ES-I3 (cell line): Measurements from ENCODE around the gene NAP1L1.

ENCODE experiments used
- H3K36me3 ChIP-seq: 2 replicates; pipeline ENCODE4 v1.6.1; 2013; ENCODE audit warnings: mild to moderate bottlenecking, low read length, control low read depth, moderate library complexity; ENCODE audit not compliant: insufficient read depth
- H3K4me1 ChIP-seq: 2 replicates; pipeline ENCODE4 v1.6.1; 2013; ENCODE audit warnings: mild to moderate bottlenecking, control low read depth, low read length; ENCODE audit not compliant: insufficient read depth
- H3K9ac ChIP-seq: 2 replicates; pipeline ENCODE4 v1.6.1; 2013; ENCODE audit warnings: low read depth, mild to moderate bottlenecking, low read length, moderate library complexity
- H3K9me3 ChIP-seq: 2 replicates; pipeline ENCODE4 v1.6.1; 2013; ENCODE audit warnings: mild to moderate bottlenecking, low read length, moderate library complexity; ENCODE audit not compliant: control insufficient read depth, insufficient read depth

The NAP1L1 gene

DNA sequence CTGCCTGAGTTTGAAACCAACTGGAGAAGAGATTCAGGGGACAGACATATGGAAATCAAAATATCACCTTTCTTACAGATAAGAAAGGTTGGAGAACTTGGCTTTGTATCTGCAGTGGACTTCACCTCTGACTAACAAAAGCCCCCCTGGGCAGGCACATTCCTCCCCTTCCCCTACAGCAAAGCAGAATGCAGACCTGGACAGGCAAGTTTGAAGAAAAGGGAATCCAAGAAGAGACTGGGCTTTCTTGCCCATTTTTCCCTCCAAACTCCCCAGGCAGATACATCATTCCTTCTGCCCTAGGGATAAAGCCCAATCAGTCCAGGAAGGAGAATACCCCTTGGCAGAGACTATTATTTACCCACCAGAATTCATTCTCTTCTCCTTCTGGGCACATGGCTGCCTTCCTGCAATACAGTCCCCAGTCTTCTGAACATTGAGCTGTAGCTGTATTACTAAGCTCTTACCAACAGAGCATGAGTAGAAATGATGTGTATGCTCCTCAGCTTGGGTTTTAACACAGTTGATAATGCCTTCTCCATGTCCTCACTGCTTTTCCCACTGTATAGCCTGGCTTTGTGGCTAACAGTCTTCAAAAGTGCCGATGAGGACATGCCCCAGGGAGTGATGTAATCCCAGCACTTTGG lies 17.4 kb upstream of the NAP1L1 start:
- Histone ChIP-seq H3K9me3 (no peaks in the 10 kb centered on the region), H3K4me1 (peaks cover 22% of the 10 kb centered on the region), H3K36me3 (no peaks in the 10 kb centered on the region), H3K9ac (no peak overlapping the region)

DNA sequence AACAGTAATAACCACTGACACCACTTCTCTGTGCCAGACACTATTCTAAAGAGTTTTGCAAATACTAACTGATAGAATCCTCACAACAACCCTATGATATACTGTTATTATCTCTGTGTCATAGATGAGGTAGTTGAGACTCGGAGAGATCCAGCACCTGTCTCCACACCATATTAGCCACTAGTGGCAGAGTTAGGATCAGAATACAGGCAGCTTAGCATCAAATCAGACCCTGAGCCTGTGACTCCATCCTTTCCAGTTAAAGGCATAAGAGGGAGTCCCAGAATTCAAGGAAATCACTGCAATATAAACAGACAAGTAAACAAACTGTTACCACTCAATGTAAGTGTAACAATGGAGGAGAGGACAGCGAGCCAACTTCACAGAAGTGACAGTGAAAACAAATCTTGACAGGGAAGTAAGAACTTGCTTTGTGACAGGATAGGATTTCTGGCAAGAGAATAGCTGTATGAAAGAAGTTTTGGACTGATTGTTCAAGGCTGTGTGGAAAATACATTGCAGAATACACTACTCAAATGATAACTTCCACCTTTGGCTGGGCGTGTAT lies 11.7 kb upstream of the NAP1L1 start:
- H3K36me3 ChIP-seq: no peaks in the 10 kb centered on the region

GRCh38 chr12:76094754-76095153 lies 10.3 kb upstream of the NAP1L1 start:
- Histone ChIP-seq H3K4me1 (no peaks in the 10 kb centered on the region), H3K9ac (no peak overlapping the region), H3K36me3 (no peaks in the 10 kb centered on the region), H3K9me3 (no peaks in the 10 kb centered on the region)

More for the DNA sequence above, 11.7 kb upstream of the NAP1L1 start:
- Histone ChIP-seq H3K9me3 (no peaks in the 10 kb centered on the region), H3K9ac (no peak overlapping the region), H3K4me1 (0 out of 2 replicates have a peak, but pooled peaks cover under 1% of the 10 kb centered on the region)

DNA sequence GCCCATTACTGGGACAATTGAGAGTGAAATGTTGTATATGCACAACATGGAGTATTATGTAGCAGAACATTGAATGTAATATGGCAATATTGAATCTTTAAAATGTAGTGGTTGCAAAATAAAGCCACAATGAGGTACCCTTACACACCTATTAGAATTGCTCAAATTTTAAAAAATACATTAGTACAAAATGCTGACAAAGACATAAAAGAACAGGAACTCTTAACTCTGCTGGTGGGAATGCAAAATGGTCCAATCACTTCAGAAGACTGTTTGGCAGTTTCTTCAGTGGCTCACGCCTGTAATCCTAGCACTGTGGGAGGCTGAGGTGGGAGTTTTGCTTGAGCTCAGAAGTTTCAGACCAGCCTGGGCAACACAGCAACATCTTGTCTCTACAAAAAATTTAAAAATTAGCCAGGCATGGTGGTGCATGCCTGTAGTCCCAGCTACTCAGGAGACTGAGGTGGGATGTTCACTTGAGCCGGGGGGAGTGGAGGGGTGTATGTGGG lies 6.8 kb upstream of the NAP1L1 start:
- Histone ChIP-seq H3K9me3 (no peaks in the 10 kb centered on the region), H3K9ac (no peak overlapping the region), H3K4me1 (no peaks in the 10 kb centered on the region), H3K36me3 (no peaks in the 10 kb centered on the region)

GRCh38 chr12:76085520-76085868 lies 1.0 kb upstream of the NAP1L1 start:
- H3K4me1 ChIP-seq: peaks cover 6% of the 10 kb centered on the region; the same call in 1 of the 2 replicates
- 0 out of 2 replicates have a peak, but pooled peaks cover 1% of the 10 kb centered on the region for H3K36me3 ChIP-seq
- H3K9ac ChIP-seq: peak overlapping the region; percentile 93
- no peaks in the 10 kb centered on the region for H3K9me3 ChIP-seq

DNA sequence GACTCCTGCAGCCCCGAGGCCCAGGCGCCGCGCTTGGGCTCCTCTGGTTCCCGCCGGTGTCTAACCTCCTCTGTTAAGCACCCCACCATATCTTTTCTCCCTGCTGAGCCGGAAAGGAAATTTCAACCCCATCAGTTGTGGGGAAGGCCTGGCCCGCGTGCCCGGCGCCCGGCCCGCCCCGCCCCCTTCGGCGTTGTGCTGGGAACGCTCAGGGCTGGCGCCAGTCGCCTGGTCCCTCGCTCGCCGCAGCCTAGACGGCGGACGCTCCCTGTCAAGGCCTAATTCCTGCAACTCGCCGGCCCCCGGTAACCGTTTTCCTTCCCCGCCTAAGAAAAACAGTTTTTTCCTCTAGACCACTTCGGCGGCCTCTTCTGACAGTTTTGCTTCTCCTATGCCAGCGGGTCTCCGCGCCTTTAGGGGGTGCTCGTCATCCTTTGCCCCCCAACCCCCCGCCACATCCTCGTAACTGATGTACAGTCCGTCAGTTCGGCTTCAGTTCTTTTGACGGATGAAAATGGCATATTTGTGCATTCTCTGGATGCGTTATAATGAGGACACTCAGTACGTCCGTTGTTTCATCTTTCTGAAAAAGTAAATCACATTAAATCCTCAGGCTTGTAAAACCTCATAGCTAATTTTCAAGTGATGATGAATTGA lies 506 bp upstream of the NAP1L1 start:
- H3K4me1 ChIP-seq: peaks cover 11% of the 10 kb centered on the region; the same call in 1 of the 2 replicates
- H3K9me3 ChIP-seq: no peaks in the 10 kb centered on the region
- H3K9ac ChIP-seq: peak overlapping the region; percentile 93; the same call in 1 of the 2 replicates
- peaks cover 6% of the 10 kb centered on the region; the same call in 1 of the 2 replicates for H3K36me3 ChIP-seq

DNA sequence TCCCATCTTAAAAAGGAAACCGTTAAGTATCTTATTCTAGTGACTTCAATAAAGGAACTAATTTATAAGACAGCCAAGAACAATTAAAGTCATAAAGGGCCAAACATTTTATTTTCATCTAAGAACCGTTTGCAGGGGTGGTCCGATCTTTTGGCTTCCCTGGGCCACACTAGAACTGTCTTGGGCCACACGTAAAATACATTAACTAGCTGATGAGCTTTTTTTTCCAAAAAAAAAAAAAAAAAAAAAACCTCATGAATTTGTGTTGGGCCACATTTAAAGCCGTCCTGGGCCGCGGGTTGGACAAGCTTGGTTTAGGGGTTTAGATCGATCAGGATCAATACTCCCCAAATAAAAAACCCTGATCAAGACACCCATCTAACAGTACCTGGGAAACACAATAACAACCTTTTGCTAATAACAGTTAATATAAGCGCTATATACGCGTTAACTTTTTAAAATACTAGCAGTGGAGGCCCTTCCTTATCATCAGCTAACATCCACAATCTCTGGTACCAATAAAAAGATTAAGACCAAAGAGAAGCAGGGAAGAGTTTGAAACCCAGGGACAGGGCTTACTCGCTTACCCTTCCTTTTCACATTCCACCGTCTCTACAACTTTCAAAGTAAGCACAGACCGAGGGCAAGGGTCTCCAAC lies 1.1 kb downstream of the NAP1L1 start:
- Histone ChIP-seq H3K9ac (peak overlapping the region; percentile 93), H3K9me3 (no peaks in the 10 kb centered on the region), H3K36me3 (peaks cover 10% of the 10 kb centered on the region), H3K4me1 (peaks cover 12% of the 10 kb centered on the region; the same call in 1 of the 2 replicates)

- H3K4me1 ChIP-seq: peaks cover 12% of the 10 kb centered on the region; the same call in 1 of the 2 replicates
Observed at GRCh38 chr12:76081909-76082308, 2.6 kb downstream of the NAP1L1 start.

DNA sequence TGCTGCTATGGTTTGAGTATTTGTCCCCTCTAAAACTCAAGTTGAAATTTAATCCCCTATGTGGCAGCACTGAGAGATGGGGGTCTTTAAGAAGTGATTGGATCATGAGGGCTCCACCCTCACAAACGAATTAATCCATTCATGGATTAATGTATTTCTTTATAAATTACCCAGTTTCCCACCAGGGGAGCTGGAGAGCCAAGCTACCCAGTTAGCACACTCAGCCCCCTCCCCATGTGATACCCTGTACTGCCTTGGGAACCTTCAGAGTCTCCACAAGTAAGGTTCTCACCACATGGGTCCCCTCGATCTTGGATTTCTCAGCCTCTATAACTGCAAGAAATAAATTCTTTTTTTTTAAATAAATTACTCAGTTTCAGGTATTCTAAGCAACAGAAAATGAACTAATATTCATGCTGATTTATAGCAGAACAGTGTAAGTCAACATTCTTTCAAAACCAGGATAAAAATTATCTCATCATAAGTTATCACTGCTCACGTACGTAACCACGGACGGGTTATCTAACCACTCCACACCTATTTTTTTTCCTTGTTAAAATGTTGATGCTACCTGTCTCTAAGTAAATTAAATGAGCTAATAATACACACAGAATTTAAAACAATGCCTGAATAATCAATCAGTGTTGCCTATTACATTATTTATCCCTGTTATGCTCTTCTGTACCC lies 3.6 kb downstream of the NAP1L1 start:
- Histone ChIP-seq H3K4me1 (peaks cover 12% of the 10 kb centered on the region; the same call in 1 of the 2 replicates), H3K36me3 (peaks cover 10% of the 10 kb centered on the region), H3K9me3 (no peaks in the 10 kb centered on the region), H3K9ac (no peak overlapping the region)

More at GRCh38 chr12:76081909-76082308, 2.6 kb downstream of the NAP1L1 start:
- Histone ChIP-seq H3K9me3 (no peaks in the 10 kb centered on the region), H3K9ac (peak overlapping the region; percentile 93; the same call in 1 of the 2 replicates), H3K36me3 (peaks cover 10% of the 10 kb centered on the region)

DNA sequence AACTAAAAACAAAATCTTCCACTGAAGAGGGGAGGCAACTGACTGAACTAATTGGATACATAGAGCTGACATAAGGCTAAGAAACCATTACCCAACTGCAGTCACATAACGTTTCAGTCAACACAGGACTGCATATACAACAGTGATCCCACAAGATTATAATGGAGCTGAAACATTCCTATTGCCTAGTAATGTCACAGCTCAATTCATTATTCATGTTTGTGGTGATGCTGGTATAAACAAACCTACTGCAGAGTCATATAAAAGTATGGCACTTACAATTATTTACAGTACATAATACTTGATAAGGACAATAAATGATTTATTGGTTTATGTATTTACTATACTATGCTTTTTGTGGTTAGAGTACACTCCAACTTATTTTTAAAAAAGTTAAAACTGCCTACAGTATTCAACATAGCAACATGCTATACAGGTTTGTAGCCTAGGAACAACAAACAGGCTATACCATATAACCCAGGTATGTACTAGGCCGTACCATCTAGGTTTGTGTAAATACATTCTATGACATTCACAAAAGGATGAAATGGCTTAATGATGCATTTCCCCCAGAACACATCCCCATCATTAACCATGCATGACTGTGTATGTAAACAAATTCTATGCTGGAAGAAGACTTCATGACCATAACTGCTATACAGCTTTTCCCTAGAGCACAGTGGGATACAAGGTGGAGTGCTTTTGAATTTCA lies 4.3 kb downstream of the NAP1L1 start:
- Histone ChIP-seq H3K4me1 (peaks cover 12% of the 10 kb centered on the region; the same call in 1 of the 2 replicates), H3K36me3 (peaks cover 10% of the 10 kb centered on the region), H3K9ac (no peak overlapping the region)

DNA sequence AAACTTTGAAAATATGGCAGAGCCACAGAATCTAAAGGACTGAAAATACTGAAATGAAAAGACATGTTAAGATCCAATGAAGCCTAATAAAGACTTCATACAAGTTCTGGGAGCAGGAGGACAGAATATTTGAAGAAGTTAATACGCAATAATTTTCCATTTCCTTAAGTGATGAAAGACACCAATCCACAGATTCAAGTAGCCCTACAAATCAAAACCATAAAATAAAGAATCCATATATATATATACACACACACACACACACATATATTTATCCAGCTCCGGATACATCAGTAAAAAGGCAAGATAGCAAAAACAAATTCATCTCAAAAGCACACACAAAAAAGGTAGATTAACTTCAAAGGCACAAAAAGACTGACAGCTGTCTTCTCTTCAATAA lies 5.7 kb downstream of the NAP1L1 start:
- Histone ChIP-seq H3K9ac (no peak overlapping the region), H3K4me1 (peaks cover 12% of the 10 kb centered on the region; the same call in 1 of the 2 replicates), H3K9me3 (no peaks in the 10 kb centered on the region), H3K36me3 (peaks cover 10% of the 10 kb centered on the region)

More for the DNA sequence above, 4.3 kb downstream of the NAP1L1 start:
- H3K9me3 ChIP-seq: no peaks in the 10 kb centered on the region

- Histone ChIP-seq H3K36me3 (peaks cover 16% of the 10 kb centered on the region), H3K4me1 (peaks cover 6% of the 10 kb centered on the region), H3K9ac (no peak overlapping the region), H3K9me3 (no peaks in the 10 kb centered on the region)
Observed at GRCh38 chr12:76075448-76075847, 9.0 kb downstream of the NAP1L1 start.

- Histone ChIP-seq H3K36me3 (peaks cover 11% of the 10 kb centered on the region), H3K9me3 (no peaks in the 10 kb centered on the region), H3K9ac (no peak overlapping the region), H3K4me1 (no peaks in the 10 kb centered on the region; the same call in 1 of the 2 replicates)
Observed at GRCh38 chr12:76074701-76075336, 9.7 kb downstream of the NAP1L1 start.
